ENCODE measurements around the gene SRPK3. TPM values are rescaled to one million over a fixed set of nuclear protein-coding genes. Genes with fewer than 3 reads are reported as not detected.

Gene SRPK3
- total RNA-seq, 1 experiment from 2014 or later: 0.05 TPM

GRCh38 chrX:153776611-153777045 lies 4.2 kb upstream of the SRPK3 start:
- in situ Hi-C loops (cut with HindIII; ENCODE audit: low pct_unique_long_range_greater_than_20kb, low sequenced_read_pairs): no loop called here
- no peak for DNase-seq (ENCODE audit: low read depth, low spot score)

GRCh38 chrX:153777261-153778090 lies 3.4 kb upstream of the SRPK3 start:
- in situ Hi-C loops (cut with HindIII; ENCODE audit: low pct_unique_long_range_greater_than_20kb, low sequenced_read_pairs): no loop called here
- no peak for DNase-seq (ENCODE audit: low read depth, low spot score)

GRCh38 chrX:153778181-153778580 lies 2.7 kb upstream of the SRPK3 start:
- in situ Hi-C loops (cut with HindIII; ENCODE audit: low pct_unique_long_range_greater_than_20kb, low sequenced_read_pairs): no loop called here
- no peak for DNase-seq (ENCODE audit: low read depth, low spot score)

GRCh38 chrX:153778684-153779101 lies 2.1 kb upstream of the SRPK3 start:
- DNase-seq (ENCODE audit: low read depth, low spot score): no peak
- in situ Hi-C loops (cut with HindIII; ENCODE audit: low pct_unique_long_range_greater_than_20kb, low sequenced_read_pairs): no loop called here

- in situ Hi-C loops (cut with HindIII; ENCODE audit: low pct_unique_long_range_greater_than_20kb, low sequenced_read_pairs): no loop called here
- no peak for DNase-seq (ENCODE audit: low read depth, low spot score)
These were observed 757 bp upstream of the SRPK3 start for GRCh38 chrX:153779891-153780677.

- in situ Hi-C loops (cut with HindIII; ENCODE audit: low pct_unique_long_range_greater_than_20kb, low sequenced_read_pairs): no loop called here
These were observed 697 bp downstream of the SRPK3 start for GRCh38 chrX:153781428-153782047.

GRCh38 chrX:153782313-153782712 lies 1.5 kb downstream of the SRPK3 start:
- in situ Hi-C loops (cut with HindIII; ENCODE audit: low pct_unique_long_range_greater_than_20kb, low sequenced_read_pairs): no loop called here
- DNase-seq (ENCODE audit: low read depth, low spot score): peak; percentile 22

More at GRCh38 chrX:153781428-153782047, 697 bp downstream of the SRPK3 start:
- DNase-seq (ENCODE audit: low read depth, low spot score): no peak

GRCh38 chrX:153782871-153783270 lies 2.0 kb downstream of the SRPK3 start:
- DNase-seq (ENCODE audit: low read depth, low spot score): no peak
- in situ Hi-C loops (cut with HindIII; ENCODE audit: low pct_unique_long_range_greater_than_20kb, low sequenced_read_pairs): no loop called here

- in situ Hi-C loops (cut with HindIII; ENCODE audit: low pct_unique_long_range_greater_than_20kb, low sequenced_read_pairs): no loop called here
- DNase-seq (ENCODE audit: low read depth, low spot score): no peak
These were observed 2.7 kb downstream of the SRPK3 start for GRCh38 chrX:153783378-153784013.

GRCh38 chrX:153784325-153784967 lies 3.6 kb downstream of the SRPK3 start:
- in situ Hi-C loops (cut with HindIII; ENCODE audit: low pct_unique_long_range_greater_than_20kb, low sequenced_read_pairs): no loop called here
- DNase-seq (ENCODE audit: low read depth, low spot score): no peak

- DNase-seq (ENCODE audit: low read depth, low spot score): no peak
- in situ Hi-C loops (cut with HindIII; ENCODE audit: low pct_unique_long_range_greater_than_20kb, low sequenced_read_pairs): no loop called here
These were observed 5.8 kb downstream of the SRPK3 start for GRCh38 chrX:153786669-153787068.

- DNase-seq (ENCODE audit: low read depth, low spot score): no peak
- in situ Hi-C loops (cut with HindIII; ENCODE audit: low pct_unique_long_range_greater_than_20kb, low sequenced_read_pairs): no loop called here
These were observed 8.8 kb downstream of the SRPK3 start for GRCh38 chrX:153789654-153790053.

GRCh38 chrX:153791104-153791852 lies 10.4 kb downstream of the SRPK3 start:
- in situ Hi-C loops (cut with HindIII; ENCODE audit: low pct_unique_long_range_greater_than_20kb, low sequenced_read_pairs): no loop called here
- DNase-seq (ENCODE audit: low read depth, low spot score): no peak

GRCh38 chrX:153792368-153792767 lies 11.5 kb downstream of the SRPK3 start:
- no peak for DNase-seq (ENCODE audit: low read depth, low spot score)
- in situ Hi-C loops (cut with HindIII; ENCODE audit: low pct_unique_long_range_greater_than_20kb, low sequenced_read_pairs): no loop called here

- peak; percentile 9 for DNase-seq (ENCODE audit: low read depth, low spot score)
- in situ Hi-C loops (cut with HindIII; ENCODE audit: low pct_unique_long_range_greater_than_20kb, low sequenced_read_pairs): no loop called here
These were observed 12.4 kb downstream of the SRPK3 start for GRCh38 chrX:153793291-153793690.

- in situ Hi-C loops (cut with HindIII; ENCODE audit: low pct_unique_long_range_greater_than_20kb, low sequenced_read_pairs): no loop called here
These were observed 13.4 kb downstream of the SRPK3 start, which contains the start of the genes IDH3G and SSR4 for GRCh38 chrX:153794018-153794896. IDH3G (minus strand) TSS chrX:153794375; CDS start chrX:153794326, 49 bp downstream. SSR4 (plus strand) TSS chrX:153794668; CDS start chrX:153794688, 20 bp downstream.

More at GRCh38 chrX:153794018-153794896, 13.4 kb downstream of the SRPK3 start, which contains the start of the genes IDH3G and SSR4:
- peak; percentile 91 for DNase-seq (ENCODE audit: low read depth, low spot score)
